Left ventricle myocardium inferior (tissue), 1 donor: ENCODE measurements around the gene DNAI2. TPM values are rescaled to one million over a fixed set of nuclear protein-coding genes. Genes with fewer than 3 reads are reported as not detected.

Experiments
- DNase-seq: peaks from one replicate; pipeline ENCODE4 v3.0.0-alpha.2; 2020
- H3K27ac ChIP-seq: fragments of 200-600 bp; replicated peaks from 2 replicates; pipeline ENCODE4 v1.8.0; 2021
- H3K27me3 ChIP-seq: fragments of 200-600 bp; 2 replicates; pipeline ENCODE4 v1.8.0; 2021; ENCODE audit warnings: low read depth
- H3K36me3 ChIP-seq: fragments of 200-600 bp; 2 replicates; pipeline ENCODE4 v1.8.0; 2021
- H3K4me1 ChIP-seq: fragments of 200-600 bp; 2 replicates; pipeline ENCODE4 v1.8.0; 2021
- H3K4me3 ChIP-seq: fragments of 200-600 bp; 2 replicates; pipeline ENCODE4 v1.8.0; 2021; ENCODE audit warnings: mild to moderate bottlenecking, moderate library complexity
- H3K9me3 ChIP-seq: fragments of 200-600 bp; replicated peaks from 2 replicates; pipeline ENCODE4 v1.8.0; 2021
- intact Hi-C: fragments of 100-400 bp; cut with micrococcal nuclease; formaldehyde crosslinking; loops from one replicate; pipeline ENCODE4 v1.11.0; 2022
- total RNA-seq: library from RNA; stranded (reverse); fragmentation: NEBNext Ultra II Directional; extraction: Animal tissue kit (Norgen Biotek cat#: 25700); gene quantifications from one replicate; pipeline ENCODE4 v1.2.1, GENCODE V29; 2021
- TF ChIP-seq, protein P1 (sequence below): fragments of 200-600 bp; IDR thresholded peaks from 2 replicates; pipeline ENCODE4 v1.8.0; 2021; ENCODE audit warnings: antibody characterized with exemption, mild to moderate bottlenecking, borderline replicate concordance
- donor health status: DM: no; HTN: yes; CAD: no; lungs with severe emphysema.

The DNAI2 gene
- total RNA-seq, 1 donor from 2014 or later = not detected

- Histone ChIP-seq H3K27ac (no peak overlapping the region), H3K4me3 (no peak overlapping the region), H3K4me1 (peaks cover 18% of the 10 kb centered on the region), H3K36me3 (no peaks in the 10 kb centered on the region), H3K9me3 (no peaks in the 10 kb centered on the region), H3K27me3 (peaks cover 95% of the 10 kb centered on the region)
- no peak for DNase-seq
- intact Hi-C loops = loop anchor here (10.0 kb wide), 1 partner anchor 49 kb away; no protein-coding TSS in a partner anchor
- TF ChIP-seq, protein P1, sequence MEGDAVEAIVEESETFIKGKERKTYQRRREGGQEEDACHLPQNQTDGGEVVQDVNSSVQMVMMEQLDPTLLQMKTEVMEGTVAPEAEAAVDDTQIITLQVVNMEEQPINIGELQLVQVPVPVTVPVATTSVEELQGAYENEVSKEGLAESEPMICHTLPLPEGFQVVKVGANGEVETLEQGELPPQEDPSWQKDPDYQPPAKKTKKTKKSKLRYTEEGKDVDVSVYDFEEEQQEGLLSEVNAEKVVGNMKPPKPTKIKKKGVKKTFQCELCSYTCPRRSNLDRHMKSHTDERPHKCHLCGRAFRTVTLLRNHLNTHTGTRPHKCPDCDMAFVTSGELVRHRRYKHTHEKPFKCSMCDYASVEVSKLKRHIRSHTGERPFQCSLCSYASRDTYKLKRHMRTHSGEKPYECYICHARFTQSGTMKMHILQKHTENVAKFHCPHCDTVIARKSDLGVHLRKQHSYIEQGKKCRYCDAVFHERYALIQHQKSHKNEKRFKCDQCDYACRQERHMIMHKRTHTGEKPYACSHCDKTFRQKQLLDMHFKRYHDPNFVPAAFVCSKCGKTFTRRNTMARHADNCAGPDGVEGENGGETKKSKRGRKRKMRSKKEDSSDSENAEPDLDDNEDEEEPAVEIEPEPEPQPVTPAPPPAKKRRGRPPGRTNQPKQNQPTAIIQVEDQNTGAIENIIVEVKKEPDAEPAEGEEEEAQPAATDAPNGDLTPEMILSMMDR = no peak
Measured at GRCh38 chr17:74353446-74354060, 79.5 kb downstream of the DNAI2 start.

DNA sequence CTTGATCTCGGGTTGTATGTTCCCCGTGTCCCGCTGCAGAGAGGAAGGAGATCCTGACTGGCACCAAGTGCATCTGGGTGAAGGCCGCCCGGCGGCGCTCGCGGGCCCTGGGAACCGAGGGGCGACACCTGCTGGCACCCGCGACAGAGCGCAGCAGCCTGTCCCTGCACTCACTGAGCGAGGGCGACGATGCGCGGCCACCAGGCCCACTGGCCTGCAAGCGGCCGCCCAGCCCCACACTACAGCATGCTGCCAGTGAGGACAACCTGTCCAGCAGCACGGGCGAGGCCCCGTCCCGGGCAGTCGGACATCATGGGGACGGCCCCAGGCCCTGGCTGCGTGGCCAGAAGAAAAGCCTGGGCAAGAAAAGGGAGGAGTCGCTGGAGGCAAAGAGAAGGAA, 80.1 kb downstream of the DNAI2 start:
- Histone ChIP-seq H3K27me3 (peaks cover 95% of the 10 kb centered on the region), H3K9me3 (no peaks in the 10 kb centered on the region), H3K36me3 (no peaks in the 10 kb centered on the region), H3K27ac (no peak overlapping the region), H3K4me1 (peaks cover 18% of the 10 kb centered on the region), H3K4me3 (no peak overlapping the region)
- intact Hi-C loops = loop anchor here (10.0 kb wide), 1 partner anchor 49 kb away; no protein-coding TSS in a partner anchor
- TF ChIP-seq, protein P1 = peak; percentile 65
- DNase-seq = peak; percentile 45

DNA sequence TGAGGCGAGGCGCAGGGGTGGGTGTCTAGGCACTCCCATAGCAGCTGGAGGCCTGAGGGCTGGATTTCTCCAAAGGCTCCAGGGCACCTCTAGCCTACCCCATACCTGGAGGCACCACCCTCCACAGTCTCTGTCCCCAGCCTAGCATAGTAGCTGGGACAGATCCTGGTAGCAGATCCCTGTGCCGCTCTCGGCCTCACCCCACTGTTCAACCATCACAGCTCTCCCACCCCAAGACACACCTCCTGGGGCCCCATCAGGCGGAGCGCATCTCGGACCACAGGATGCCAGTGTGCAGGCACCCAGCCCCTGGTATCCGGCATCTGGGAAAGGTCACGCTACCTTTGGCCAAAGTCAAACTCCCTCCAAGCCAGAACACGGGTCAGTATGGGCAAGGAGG, 80.5 kb downstream of the DNAI2 start:
- H3K4me3 ChIP-seq = no peak overlapping the region
- peaks cover 18% of the 10 kb centered on the region for H3K4me1 ChIP-seq
- intact Hi-C loops = loop anchor here (10.0 kb wide), 1 partner anchor 50 kb away; no protein-coding TSS in a partner anchor
- no peaks in the 10 kb centered on the region for H3K36me3 ChIP-seq
- no peak overlapping the region for H3K27ac ChIP-seq
- no peak for DNase-seq
- H3K9me3 ChIP-seq = no peaks in the 10 kb centered on the region
- TF ChIP-seq, protein P1 = no peak
- peaks cover 98% of the 10 kb centered on the region for H3K27me3 ChIP-seq

DNA sequence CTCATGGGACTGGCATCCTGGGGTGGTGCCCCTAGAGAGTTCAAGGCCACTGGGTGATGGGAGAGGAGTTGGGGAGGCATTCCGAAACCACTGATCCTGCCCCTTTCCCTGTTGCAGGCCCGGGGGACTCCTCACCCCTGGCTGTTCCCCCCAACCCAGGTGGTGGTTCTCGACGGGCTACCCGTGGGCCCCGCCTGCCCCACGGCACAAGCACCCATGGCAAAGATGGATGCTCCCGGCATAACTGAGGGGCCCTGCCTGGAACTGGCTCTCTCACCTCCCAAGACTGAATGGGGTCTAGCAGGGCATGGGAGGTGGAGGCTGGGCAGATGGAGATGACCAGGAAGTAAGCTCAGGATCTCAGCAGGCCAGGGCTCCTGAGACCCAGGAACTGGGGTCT, 81.0 kb downstream of the DNAI2 start:
- DNase-seq = no peak
- Histone ChIP-seq H3K4me3 (no peak overlapping the region), H3K4me1 (peaks cover 18% of the 10 kb centered on the region), H3K36me3 (no peaks in the 10 kb centered on the region), H3K27me3 (peaks cover 100% of the 10 kb centered on the region), H3K27ac (no peak overlapping the region), H3K9me3 (no peaks in the 10 kb centered on the region)
- intact Hi-C loops = loop anchor here (10.0 kb wide), 1 partner anchor 50 kb away; no protein-coding TSS in a partner anchor
- TF ChIP-seq, protein P1 = no peak

DNA sequence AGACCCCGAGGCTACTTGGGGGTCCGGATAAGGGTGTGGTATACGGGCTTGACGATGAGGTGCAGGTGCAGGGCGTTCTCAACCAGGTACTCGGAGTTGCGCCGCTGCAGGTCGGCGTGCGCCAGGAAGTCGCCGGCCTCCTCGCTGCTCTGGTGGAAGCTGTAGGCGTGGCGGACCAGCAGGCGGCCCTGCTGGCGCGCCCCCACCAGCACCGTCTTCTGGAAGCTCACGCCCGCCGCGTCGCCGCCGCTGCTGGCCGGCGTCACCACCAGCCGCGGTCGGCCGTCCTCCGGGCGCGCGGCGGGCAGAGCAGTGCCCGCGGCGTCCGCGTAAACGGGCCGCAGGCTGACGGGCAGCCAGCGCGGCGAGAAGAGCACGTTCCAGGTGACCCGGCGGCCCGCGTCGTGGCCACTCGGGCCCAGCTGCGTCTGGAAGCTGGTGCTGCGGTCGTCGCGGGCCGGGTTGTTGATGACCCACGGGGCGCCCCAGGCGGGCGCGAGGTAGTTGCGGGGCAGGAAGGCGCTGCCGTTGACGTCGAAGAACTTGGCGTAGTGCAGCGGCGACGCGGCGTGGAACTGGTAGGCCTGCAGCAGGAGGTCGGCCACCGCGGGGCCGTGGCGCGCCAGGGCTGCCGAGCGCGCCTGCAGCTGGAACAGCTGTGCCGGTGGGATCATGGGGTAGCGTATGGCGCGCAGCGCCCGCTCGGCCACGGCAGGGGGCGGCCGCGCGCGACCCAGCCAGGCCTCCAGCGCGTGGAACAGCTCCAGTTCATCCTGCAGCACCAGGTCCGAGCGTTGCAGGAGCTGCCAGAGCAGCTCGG, 82.8 kb downstream of the DNAI2 start:
- Histone ChIP-seq H3K27ac (no peak overlapping the region), H3K9me3 (no peaks in the 10 kb centered on the region), H3K27me3 (peaks cover 100% of the 10 kb centered on the region), H3K4me3 (peak overlapping the region; percentile 57), H3K4me1 (peaks cover 19% of the 10 kb centered on the region), H3K36me3 (no peaks in the 10 kb centered on the region)
- TF ChIP-seq, protein P1 = no peak
- no peak for DNase-seq
- intact Hi-C loops = loop anchor here (10.0 kb wide), 1 partner anchor 52 kb away; no protein-coding TSS in a partner anchor
